HCT116 (cell line): ENCODE data around the gene C1orf21. TPM values are rescaled to one million over a fixed set of nuclear protein-coding genes. Genes with fewer than 3 reads are reported as not detected.

Experiments used
- ATAC-seq: fragments of 200-7000 bp; cut with Tn5 transposase; 2 replicates; pipeline ENCODE4 v1.9.1; 2020; ENCODE audit warnings: mild to moderate bottlenecking, moderate library complexity
- BruUV-seq: library from RNA; stranded (reverse); fragments of 400-500 nt; replicated peaks from 2 replicates; lab custom pipeline; 2021; lab: Mats Ljungman, UMichigan
- CTCF ChIA-PET: fragments of 300-600 bp; sonication (Branson Sonifier 250); formaldehyde crosslinking; loops from one replicate; lab custom pipeline; 2021; ENCODE audit warnings: antibody characterized with exemption; lab: Charles Lee
- POLR2A ChIA-PET: fragments of 300-600, 350-600 bp; sonication (Branson Sonifier 250); formaldehyde crosslinking; loops from one replicate; lab custom pipeline; 2021; ENCODE audit warnings: antibody characterized with exemption; lab: Charles Lee
- RAD21 ChIA-PET, 2 experiments: fragments of 300-600 bp; sonication (Branson Sonifier 250); formaldehyde crosslinking; loops; one replicate each; lab custom pipeline; 2023; ENCODE audit warnings: low total read pairs in 2 of 2; ENCODE audit not compliant: uncharacterized antibody in 2 of 2, unreplicated experiment in 2 of 2, low non-redundant PET in 1 of 2; lab: Charles Lee
- DNase-seq: peaks from one replicate; pipeline ENCODE4 v3.0.0-alpha.2; 2010; ENCODE audit warnings: low read depth, low spot score
- H2AFZ ChIP-seq: fragments of 200-600 bp; shearing (Covaris generic), sonication (generic); 2 replicates; pipeline ENCODE4 v1.6.1; 2017; ENCODE audit warnings: low read depth, mixed run types, mixed read lengths, antibody characterized with exemption, low read length; ENCODE audit not compliant: poor library complexity, severe bottlenecking
- H3K27ac ChIP-seq: 2 replicates; pipeline ENCODE4 v1.5.1; 2012; ENCODE audit warnings: low read depth, low read length
- H3K27me3 ChIP-seq: fragments of 200-600 bp; sonication (generic); 2 replicates; pipeline ENCODE4 v1.6.1; 2016; ENCODE audit warnings: mixed run types, low read length, mixed read lengths; ENCODE audit not compliant: insufficient read depth
- H3K36me3 ChIP-seq, 2 experiments: fragments of 200-500 bp in 1 of 2; fragments of 200-600 bp in 1 of 2; sonication (Bioruptor generic) in 1 of 2; sonication (generic) in 1 of 2; 2 replicates each; pipeline versions ENCODE4 v1.5.1 to v1.6.1; 2014 to 2016; ENCODE audit warnings: low read length in 2 of 2, inconsistent platforms in 1 of 2, mixed read lengths in 1 of 2, mixed run types in 1 of 2; ENCODE audit not compliant: insufficient read depth in 2 of 2, control insufficient read depth in 1 of 2
- H3K4me1 ChIP-seq, 2 experiments: fragments of 200-600 bp in 1 of 2; sonication (generic) in 1 of 2; 2 replicates each; pipeline versions ENCODE4 v1.5.1 to v1.6.1; 2012 to 2017; ENCODE audit warnings: low read length in 2 of 2, inconsistent platforms in 1 of 2, mild to moderate bottlenecking in 1 of 2, mixed read lengths in 1 of 2, mixed run types in 1 of 2, moderate library complexity in 1 of 2; ENCODE audit not compliant: insufficient read depth in 2 of 2, control insufficient read depth in 1 of 2
- H3K4me2 ChIP-seq: fragments of 200-600 bp; sonication (generic); 2 replicates; pipeline ENCODE4 v1.6.1; 2017; ENCODE audit warnings: mixed run types, low read length, mixed read lengths
- H3K4me3 ChIP-seq, 2 experiments: fragments of 200-600 bp in 1 of 2; sonication (generic) in 1 of 2; replicated peaks in 1 of 2; 2 replicates each; pipeline ENCODE4 v1.5.1; 2011 to 2016; ENCODE audit warnings: low read length in 2 of 2, control low read depth in 1 of 2, low read depth in 1 of 2, mild to moderate bottlenecking in 1 of 2, mixed read lengths in 1 of 2, mixed run types in 1 of 2
- H3K79me2 ChIP-seq: fragments of 200-600 bp; sonication (generic); 2 replicates; pipeline ENCODE4 v1.6.1; 2017; ENCODE audit warnings: mild to moderate bottlenecking, mixed run types, low read length, moderate library complexity, mixed read lengths; ENCODE audit not compliant: insufficient read depth
- H3K9ac ChIP-seq: fragments of 200-600 bp; sonication (generic); 2 replicates; pipeline ENCODE4 v1.6.1; 2016; ENCODE audit warnings: low read length, mixed read lengths
- H3K9me2 ChIP-seq: fragments of 200-600 bp; sonication (generic), shearing (Covaris generic); 2 replicates; pipeline ENCODE4 v1.6.1; 2017; ENCODE audit warnings: mixed run types, mild to moderate bottlenecking, moderate library complexity; ENCODE audit not compliant: insufficient read depth
- H3K9me3 ChIP-seq, 2 experiments: fragments of 200-500 bp in 1 of 2; fragments of 200-600 bp in 1 of 2; sonication (Bioruptor generic) in 1 of 2; sonication (generic) in 1 of 2; 2 replicates each; pipeline ENCODE4 v1.6.1; 2014 to 2017; ENCODE audit warnings: low read length in 2 of 2, mixed read lengths in 2 of 2, inconsistent platforms in 1 of 2, low read depth in 1 of 2, mild to moderate bottlenecking in 1 of 2, mixed run types in 1 of 2, moderate library complexity in 1 of 2; ENCODE audit not compliant: control insufficient read depth in 1 of 2, insufficient read depth in 1 of 2
- H4K20me1 ChIP-seq: fragments of 200-600 bp; sonication (generic), shearing (Covaris generic); 2 replicates; pipeline ENCODE4 v1.6.1; 2017; ENCODE audit warnings: mixed run types, mild to moderate bottlenecking, moderate library complexity; ENCODE audit not compliant: insufficient read depth
- ATF3 ChIP-seq: IDR thresholded peaks from 2 replicates; pipeline ENCODE4 v1.6.1; 2012
- CTCF ChIP-seq, 3 experiments: fragments of 200-600 bp in 1 of 3; sonication (generic) in 1 of 3; IDR thresholded peaks in 2 of 3; conservative IDR thresholded peaks in 1 of 3; 2 replicates each; pipeline ENCODE4 v1.5.1; 2012 to 2017; ENCODE audit warnings: low read depth in 2 of 3, low read length in 2 of 3, antibody characterized with exemption in 1 of 3, borderline replicate concordance in 1 of 3, control low read depth in 1 of 3, mild to moderate bottlenecking in 1 of 3, mixed read lengths in 1 of 3, mixed run types in 1 of 3, moderate library complexity in 1 of 3; ENCODE audit not compliant: insufficient read depth in 1 of 3
- EGR1 ChIP-seq: IDR thresholded peaks from 2 replicates; pipeline ENCODE4 v1.6.1; 2012; ENCODE audit warnings: low read depth
- ELF1 ChIP-seq: IDR thresholded peaks from 2 replicates; pipeline ENCODE4 v1.6.1; 2012; ENCODE audit warnings: low read depth, borderline replicate concordance
- EZH2 ChIP-seq: fragments of 200-600 bp; sonication (generic); IDR thresholded peaks from 2 replicates; pipeline ENCODE4 v1.6.1; 2017; ENCODE audit warnings: antibody characterized with exemption, mixed run types
- JUND ChIP-seq: IDR thresholded peaks from 2 replicates; pipeline ENCODE4 v1.6.1; 2012
- POLR2A ChIP-seq: IDR thresholded peaks from 2 replicates; pipeline ENCODE4 v1.7.0; 2011; ENCODE audit warnings: borderline replicate concordance; ENCODE audit not compliant: insufficient read depth, insufficient read length; ENCODE audit errors: extremely low read depth
- SIN3A ChIP-seq: IDR thresholded peaks from 2 replicates; pipeline ENCODE4 v1.6.1; 2012; ENCODE audit warnings: low read depth
- TCF7L2 ChIP-seq: IDR thresholded peaks from 2 replicates; pipeline ENCODE4 v1.7.0; 2011; ENCODE audit warnings: borderline replicate concordance, inconsistent platforms; ENCODE audit not compliant: insufficient read depth, insufficient read length; ENCODE audit errors: extremely low read depth
- ZFX ChIP-seq: fragments of 450-650 bp; IDR thresholded peaks from 2 replicates; pipeline ENCODE4 v1.6.1; 2017
- ZNF274 ChIP-seq: fragments of 200-500 bp; sonication (Bioruptor generic); IDR thresholded peaks from 2 replicates; pipeline ENCODE4 v1.6.1; 2014; ENCODE audit warnings: mild to moderate bottlenecking, low read depth, low read length, inconsistent platforms
- intact Hi-C: fragments of 100-400 bp; cut with micrococcal nuclease; formaldehyde crosslinking; loops from 2 replicates; pipeline ENCODE4 v1.10.0; 2022
- total RNA-seq: library from RNA; stranded (reverse); gene quantifications from one replicate; pipeline ENCODE4 v1.2.1, GENCODE V29; 2021; ENCODE audit not compliant: unreplicated experiment
- TF ChIP-seq, protein P1 (sequence below): IDR thresholded peaks from 2 replicates; pipeline ENCODE4 v1.6.1; 2012; ENCODE audit warnings: low read depth
- TF ChIP-seq, protein P2 (sequence below): IDR thresholded peaks from 2 replicates; pipeline ENCODE4 v1.6.1; 2012

The C1orf21 gene
- total RNA-seq, 1 experiment from 2014 or later: 8.9 TPM

DNA sequence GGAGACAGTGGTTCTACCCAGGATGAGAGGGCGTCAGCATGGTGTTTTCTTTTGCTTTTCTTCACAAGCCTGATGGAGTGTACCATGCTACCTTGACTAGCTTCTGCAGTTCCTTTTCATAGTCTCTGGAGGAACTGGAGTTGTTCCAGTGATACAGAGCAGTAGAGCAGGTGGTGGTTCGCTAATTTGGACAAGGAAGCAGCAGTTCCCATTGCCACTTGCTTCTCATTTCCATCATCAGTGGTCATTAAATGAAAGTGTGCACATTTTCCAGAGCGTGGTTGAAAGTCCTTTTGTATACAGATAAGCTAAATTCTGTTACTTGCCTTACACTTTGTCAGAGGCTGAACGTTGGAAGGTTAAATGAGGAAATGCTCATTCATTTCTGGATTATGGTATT lies 182.3 kb downstream of the C1orf21 start:
- Histone ChIP-seq H3K4me1 (no peaks in the 10 kb centered on the region), H4K20me1 (no peaks in the 10 kb centered on the region), H3K4me2 (no peak overlapping the region), H3K79me2 (no peaks in the 10 kb centered on the region), H3K4me3 (no peak overlapping the region), H3K9me3 (no peaks in the 10 kb centered on the region), H3K27me3 (no peaks in the 10 kb centered on the region), H3K36me3 (no peaks in the 10 kb centered on the region), H2AFZ (no peak overlapping the region), H3K9me2 (no peaks in the 10 kb centered on the region), H3K9ac (no peak overlapping the region), H3K27ac (no peak overlapping the region)
- BruUV-seq: no TSS peak
- intact Hi-C loops: no loop called here
- TF ChIP-seq POLR2A (no peak), EZH2 (no peak), ELF1 (no peak), ZNF274 (no peak)
- CTCF ChIA-PET: interaction anchor here (1.4 kb wide), 1 partner anchor 95 kb away, joined by 3 read pairs; no protein-coding TSS in a partner anchor
- RAD21 ChIA-PET: no interaction called here
- DNase-seq (no peak), ATAC-seq (no peak)
- POLR2A ChIA-PET: no interaction called here

GRCh38 chr1:184574588-184574987 lies 187.8 kb downstream of the C1orf21 start:
- H3K4me1 ChIP-seq: no peaks in the 10 kb centered on the region
- no peak for ATAC-seq
- RAD21 ChIA-PET: no interaction called here
- CTCF ChIA-PET: no interaction called here
- H3K79me2 ChIP-seq: no peaks in the 10 kb centered on the region
- no peak for DNase-seq
- no peaks in the 10 kb centered on the region for H4K20me1 ChIP-seq
- H3K27ac ChIP-seq: no peak overlapping the region
- H3K4me2 ChIP-seq: no peak overlapping the region
- H3K27me3 ChIP-seq: no peaks in the 10 kb centered on the region
- intact Hi-C loops: loop anchor here (10.0 kb wide), 1 partner anchor 60 kb away; no protein-coding TSS in a partner anchor
- no peaks in the 10 kb centered on the region for H3K36me3 ChIP-seq
- no peak overlapping the region for H3K4me3 ChIP-seq
- no peak overlapping the region for H3K9ac ChIP-seq
- BruUV-seq: no TSS peak
- H3K9me3 ChIP-seq: no peaks in the 10 kb centered on the region
- POLR2A ChIA-PET: no interaction called here
- no peak for TF ChIP-seq CTCF (IDR thresholded peaks at IDR 0.05 in 2 of 3, conservative IDR thresholded peaks at IDR 0.05 in 1 of 3; ENCODE audit: borderline replicate concordance in 1 of 3, insufficient read depth in 1 of 3, low read depth in 2 of 3, low read length in 2 of 3)
- no peak for TF ChIP-seq ELF1
- no peak for TF ChIP-seq TCF7L2
- TF ChIP-seq, protein P1, sequence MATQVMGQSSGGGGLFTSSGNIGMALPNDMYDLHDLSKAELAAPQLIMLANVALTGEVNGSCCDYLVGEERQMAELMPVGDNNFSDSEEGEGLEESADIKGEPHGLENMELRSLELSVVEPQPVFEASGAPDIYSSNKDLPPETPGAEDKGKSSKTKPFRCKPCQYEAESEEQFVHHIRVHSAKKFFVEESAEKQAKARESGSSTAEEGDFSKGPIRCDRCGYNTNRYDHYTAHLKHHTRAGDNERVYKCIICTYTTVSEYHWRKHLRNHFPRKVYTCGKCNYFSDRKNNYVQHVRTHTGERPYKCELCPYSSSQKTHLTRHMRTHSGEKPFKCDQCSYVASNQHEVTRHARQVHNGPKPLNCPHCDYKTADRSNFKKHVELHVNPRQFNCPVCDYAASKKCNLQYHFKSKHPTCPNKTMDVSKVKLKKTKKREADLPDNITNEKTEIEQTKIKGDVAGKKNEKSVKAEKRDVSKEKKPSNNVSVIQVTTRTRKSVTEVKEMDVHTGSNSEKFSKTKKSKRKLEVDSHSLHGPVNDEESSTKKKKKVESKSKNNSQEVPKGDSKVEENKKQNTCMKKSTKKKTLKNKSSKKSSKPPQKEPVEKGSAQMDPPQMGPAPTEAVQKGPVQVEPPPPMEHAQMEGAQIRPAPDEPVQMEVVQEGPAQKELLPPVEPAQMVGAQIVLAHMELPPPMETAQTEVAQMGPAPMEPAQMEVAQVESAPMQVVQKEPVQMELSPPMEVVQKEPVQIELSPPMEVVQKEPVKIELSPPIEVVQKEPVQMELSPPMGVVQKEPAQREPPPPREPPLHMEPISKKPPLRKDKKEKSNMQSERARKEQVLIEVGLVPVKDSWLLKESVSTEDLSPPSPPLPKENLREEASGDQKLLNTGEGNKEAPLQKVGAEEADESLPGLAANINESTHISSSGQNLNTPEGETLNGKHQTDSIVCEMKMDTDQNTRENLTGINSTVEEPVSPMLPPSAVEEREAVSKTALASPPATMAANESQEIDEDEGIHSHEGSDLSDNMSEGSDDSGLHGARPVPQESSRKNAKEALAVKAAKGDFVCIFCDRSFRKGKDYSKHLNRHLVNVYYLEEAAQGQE: no peak
- TF ChIP-seq EGR1: no peak
- TF ChIP-seq, protein P2, sequence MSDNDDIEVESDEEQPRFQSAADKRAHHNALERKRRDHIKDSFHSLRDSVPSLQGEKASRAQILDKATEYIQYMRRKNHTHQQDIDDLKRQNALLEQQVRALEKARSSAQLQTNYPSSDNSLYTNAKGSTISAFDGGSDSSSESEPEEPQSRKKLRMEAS: no peak
- TF ChIP-seq SIN3A: no peak
- no peak for TF ChIP-seq ATF3
- no peak for TF ChIP-seq JUND
- no peak for TF ChIP-seq ZFX
- TF ChIP-seq, all 23 proteins: peak for 0
- Histone ChIP-seq H3K9me2 (no peaks in the 10 kb centered on the region), H2AFZ (no peak overlapping the region)
